T-helper 9 cell (primary cell): ENCODE measurements around the gene UPF2.
"Not testable (repeated sequence)": the region's sequence is repeated elsewhere in the genome, so short reads cannot be mapped to it uniquely, and the experiment has no call there.

Experiments used
- DNase-seq: peaks from one replicate; pipeline ENCODE4 v3.0.0-alpha.2; 2020

UPF2 gene

GRCh38 chr10:11902646-11903045, 140.0 kb downstream of the UPF2 start:
- DNase-seq = no peak

GRCh38 chr10:11901833-11902475, 140.7 kb downstream of the UPF2 start:
- DNase-seq = no peak

- DNase-seq = no peak
Observed at GRCh38 chr10:11901454-11901832, 141.2 kb downstream of the UPF2 start.

GRCh38 chr10:11901036-11901301, 141.6 kb downstream of the UPF2 start:
- DNase-seq = no peak

GRCh38 chr10:11899067-11899876, 143.3 kb downstream of the UPF2 start:
- no peak for DNase-seq

- no peak for DNase-seq
Observed at GRCh38 chr10:11898372-11899066, 144.1 kb downstream of the UPF2 start.

- no peak for DNase-seq
Observed at GRCh38 chr10:11898033-11898371, 144.6 kb downstream of the UPF2 start.

GRCh38 chr10:11896549-11897200, 145.9 kb downstream of the UPF2 start:
- no peak for DNase-seq

- no peak for DNase-seq
Observed at GRCh38 chr10:11895598-11895997, 147.0 kb downstream of the UPF2 start.

- DNase-seq = no peak
Observed at GRCh38 chr10:11895108-11895466, 147.5 kb downstream of the UPF2 start.

- no peak for DNase-seq
Observed at GRCh38 chr10:11894381-11895107, 148.1 kb downstream of the UPF2 start.

GRCh38 chr10:11893749-11894278, 148.8 kb downstream of the UPF2 start:
- no peak for DNase-seq

- DNase-seq = no peak
Observed at GRCh38 chr10:11891776-11892486, 150.7 kb downstream of the UPF2 start.

GRCh38 chr10:11889263-11889662, 153.3 kb downstream of the UPF2 start:
- DNase-seq = not testable (repeated sequence)

GRCh38 chr10:11887381-11888227, 155.0 kb downstream of the UPF2 start:
- DNase-seq = no peak

GRCh38 chr10:11886851-11887250, 155.8 kb downstream of the UPF2 start:
- DNase-seq = no peak

- DNase-seq = no peak
Observed at GRCh38 chr10:11886138-11886474, 156.5 kb downstream of the UPF2 start.

- DNase-seq = no peak
Observed at GRCh38 chr10:11885437-11886137, 157.0 kb downstream of the UPF2 start.

- no peak for DNase-seq
Observed at GRCh38 chr10:11884706-11885423, 157.7 kb downstream of the UPF2 start.
